ENCODE results near the gene FMOD. TPM values are rescaled to one million over a fixed set of nuclear protein-coding genes. Genes with fewer than 3 reads are reported as not detected.

FMOD gene
- total RNA-seq, 1 donor from 2014 or later, result 28.9 TPM

- ATAC-seq, result no peak
- Histone ChIP-seq H3K36me3 (no peaks in the 10 kb centered on the region), H3K4me3 (no peak overlapping the region), H3K9me3 (no peaks in the 10 kb centered on the region), H3K27me3 (ENCODE audit: low read depth) (no peaks in the 10 kb centered on the region), H3K27ac (no peak overlapping the region), H3K4me1 (peaks cover 28% of the 10 kb centered on the region)
- intact Hi-C loops (cut with DNase I), result no loop called here
- TF ChIP-seq CTCF (IDR thresholded peaks at IDR 0.05), result no peak
- DNase-seq, result no peak
Measured at GRCh38 chr1:203382026-203382425, 31.1 kb upstream of the FMOD start.

GRCh38 chr1:203381151-203381751, 30.3 kb upstream of the FMOD start:
- Histone ChIP-seq H3K27me3 (ENCODE audit: low read depth) (no peaks in the 10 kb centered on the region), H3K4me3 (no peak overlapping the region), H3K9me3 (no peaks in the 10 kb centered on the region), H3K36me3 (no peaks in the 10 kb centered on the region), H3K4me1 (peaks cover 28% of the 10 kb centered on the region), H3K27ac (peak overlapping the region; percentile 21)
- ATAC-seq (peak; percentile 39 to 40), DNase-seq (no peak)
- intact Hi-C loops (cut with DNase I), result no loop called here
- TF ChIP-seq CTCF (IDR thresholded peaks at IDR 0.05), result no peak

GRCh38 chr1:203380420-203381150, 29.7 kb upstream of the FMOD start:
- peak overlapping the region; percentile 31 for H3K27ac ChIP-seq
- H3K9me3 ChIP-seq, result no peaks in the 10 kb centered on the region
- no peaks in the 10 kb centered on the region for H3K36me3 ChIP-seq
- peaks cover 28% of the 10 kb centered on the region for H3K4me1 ChIP-seq
- no peak for TF ChIP-seq CTCF (IDR thresholded peaks at IDR 0.05)
- H3K27me3 ChIP-seq (ENCODE audit: low read depth), result no peaks in the 10 kb centered on the region
- intact Hi-C loops (cut with DNase I), result no loop called here
- DNase-seq (no peak), ATAC-seq (no peak)
- no peak overlapping the region for H3K4me3 ChIP-seq

- DNase-seq (no peak), ATAC-seq (no peak)
- intact Hi-C loops (cut with DNase I), result no loop called here
- H3K27ac ChIP-seq, result peak overlapping the region; percentile 31
- no peaks in the 10 kb centered on the region for H3K27me3 ChIP-seq (ENCODE audit: low read depth)
- no peaks in the 10 kb centered on the region for H3K9me3 ChIP-seq
- peaks cover 32% of the 10 kb centered on the region for H3K4me1 ChIP-seq
- H3K36me3 ChIP-seq, result no peaks in the 10 kb centered on the region
- no peak for TF ChIP-seq CTCF (IDR thresholded peaks at IDR 0.05)
- H3K4me3 ChIP-seq, result no peak overlapping the region
Measured at GRCh38 chr1:203379825-203380224, 28.9 kb upstream of the FMOD start.

GRCh38 chr1:203378556-203379245, 27.8 kb upstream of the FMOD start:
- H3K27me3 ChIP-seq (ENCODE audit: low read depth), result no peaks in the 10 kb centered on the region

More at GRCh38 chr1:203378556-203379245, 27.8 kb upstream of the FMOD start:
- ATAC-seq, result peak in 1 of 2 donors; percentile 16
- no peak for DNase-seq
- Histone ChIP-seq H3K9me3 (no peaks in the 10 kb centered on the region), H3K4me1 (peaks cover 42% of the 10 kb centered on the region), H3K4me3 (no peak overlapping the region), H3K36me3 (no peaks in the 10 kb centered on the region), H3K27ac (peak overlapping the region; percentile 31)
- TF ChIP-seq CTCF (IDR thresholded peaks at IDR 0.05), result no peak
- intact Hi-C loops (cut with DNase I), result no loop called here

Measured in lower lobe of right lung (tissue), 2 donors.